Smooth muscle cell of bladder (primary cell): Measurements from ENCODE around the gene DNAAF9. TPM values are rescaled to one million over a fixed set of nuclear protein-coding genes. Genes with fewer than 3 reads are reported as not detected.

Experiments
- total RNA-seq: library from RNA; depleted of rRNA; stranded (reverse); fragments of >200 nt; gene quantifications from 2 replicates; pipeline ENCODE4 v1.2.3, GENCODE V29; 2014

The DNAAF9 gene
- total RNA-seq = 8.1 and 9.2 TPM in 2 replicates

GRCh38 chr20:3407040-3407770 lies at the start of gene DNAAF9:
TSS of gene DNAAF9 (minus strand) at chr20:3407669. CDS start at chr20:3407557, 112 bp downstream.

Other genes with a start within 250 kb of the DNAAF9 start
- gene FASTKD5, start 247.8 kb downstream of the DNAAF9 start, total RNA-seq = 8.7 and 11.7 TPM in 2 replicates
- 2.1 and 2.2 TPM in 2 replicates for gene UBOX5, start 247.8 kb downstream of the DNAAF9 start, total RNA-seq
- gene LZTS3, start 234.1 kb downstream of the DNAAF9 start, total RNA-seq = 2.7 and 4.9 TPM in 2 replicates
- 35.7 and 45.4 TPM in 2 replicates for gene DDRGK1, start 203.0 kb downstream of the DNAAF9 start, total RNA-seq
- 25.1 and 30.3 TPM in 2 replicates for gene ITPA, start 198.2 kb downstream of the DNAAF9 start, total RNA-seq
- gene SLC4A11, start 168.5 kb downstream of the DNAAF9 start, total RNA-seq = 1.0 and 1.1 TPM in 2 replicates
- 31.3 and 43.4 TPM in 2 replicates for gene ATRN, start 63.3 kb upstream of the DNAAF9 start, total RNA-seq